Fibroblast of skin of left biceps (primary cell): ENCODE measurements around the gene DIAPH2.

Source experiments
- DNase-seq, 2 experiments: peaks; one replicate each; pipeline ENCODE4 v3.0.0-alpha.2; 2013; ENCODE audit warnings: low read depth in 2 of 2

DIAPH2 gene

DNA sequence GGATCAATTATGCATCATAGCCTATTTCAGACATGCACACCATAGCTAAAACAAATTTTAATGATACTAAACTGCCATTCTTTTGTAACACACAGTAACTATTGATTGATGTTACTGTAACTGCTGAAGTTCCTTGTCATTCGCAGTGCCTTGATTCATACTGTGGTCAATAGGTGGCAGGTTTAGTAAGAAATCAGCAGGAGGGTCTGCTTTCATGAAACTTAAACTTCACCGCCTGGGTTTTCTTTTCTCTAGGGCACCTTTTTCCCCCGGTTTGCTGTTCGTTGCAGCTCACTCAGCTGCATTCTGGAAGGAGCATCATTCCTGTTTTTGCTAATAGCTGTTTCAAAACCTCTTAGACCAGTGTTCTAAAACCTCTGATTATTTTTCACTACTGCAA is 287.2 kb downstream of the DIAPH2 start:
- DNase-seq: no peak

DNA sequence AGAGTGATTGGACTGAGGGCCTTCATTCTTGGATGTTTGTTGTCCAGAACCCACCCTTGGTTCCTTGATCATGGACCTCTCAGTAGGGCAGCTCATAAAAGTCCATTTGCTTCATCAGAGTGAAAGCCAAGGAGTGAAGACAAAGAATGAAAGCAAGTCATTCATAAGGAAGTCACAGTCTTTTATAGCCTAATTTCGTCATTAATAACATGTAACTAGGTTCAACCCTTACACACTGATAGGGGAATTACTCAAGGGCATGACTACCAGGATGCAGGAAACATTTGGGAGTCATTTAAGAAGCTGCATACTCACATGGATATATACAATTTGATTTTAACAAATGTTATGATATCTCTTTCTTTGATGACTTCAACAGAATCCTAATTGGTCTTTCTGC is 294.3 kb downstream of the DIAPH2 start:
- DNase-seq: no peak

DNA sequence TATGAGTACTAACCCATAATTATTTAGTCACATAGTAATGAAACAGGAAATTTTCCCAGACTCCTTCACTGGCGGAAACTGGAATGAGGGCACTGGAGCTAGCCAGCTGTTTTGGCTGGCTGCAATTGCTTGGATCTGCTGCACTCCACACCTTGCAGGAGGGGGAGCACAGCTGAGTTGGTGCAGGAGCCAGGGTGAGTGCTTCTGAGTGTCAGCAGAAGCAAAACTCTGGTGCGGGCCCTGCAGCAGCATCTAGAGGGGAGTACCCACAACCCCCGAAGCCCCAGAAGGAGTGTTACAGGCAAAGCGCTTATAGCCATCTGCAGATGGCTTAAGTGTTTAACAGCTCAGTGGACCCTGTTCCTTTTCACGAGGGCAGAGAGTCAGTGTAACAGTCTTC is 295.1 kb downstream of the DIAPH2 start:
- DNase-seq: no peak

DNA sequence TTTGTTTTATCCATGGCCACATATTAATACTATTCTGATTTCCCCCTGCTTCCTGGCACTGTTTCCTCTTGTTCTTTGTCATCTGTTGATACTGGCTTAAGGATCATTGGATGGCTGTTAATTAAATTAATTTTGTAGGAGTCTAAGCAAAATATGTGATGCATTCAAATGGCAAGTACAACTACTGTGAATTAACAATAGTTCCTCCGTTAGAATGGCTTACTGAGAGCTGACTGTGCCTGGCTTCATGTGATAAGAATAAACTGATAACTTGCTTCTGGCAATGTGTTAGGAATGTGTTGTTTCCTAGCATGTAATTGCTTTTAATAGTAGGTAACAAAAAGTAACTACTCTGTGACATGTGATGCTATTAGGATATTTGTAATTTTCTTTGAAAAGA is 297.5 kb downstream of the DIAPH2 start:
- no peak for DNase-seq

DNA sequence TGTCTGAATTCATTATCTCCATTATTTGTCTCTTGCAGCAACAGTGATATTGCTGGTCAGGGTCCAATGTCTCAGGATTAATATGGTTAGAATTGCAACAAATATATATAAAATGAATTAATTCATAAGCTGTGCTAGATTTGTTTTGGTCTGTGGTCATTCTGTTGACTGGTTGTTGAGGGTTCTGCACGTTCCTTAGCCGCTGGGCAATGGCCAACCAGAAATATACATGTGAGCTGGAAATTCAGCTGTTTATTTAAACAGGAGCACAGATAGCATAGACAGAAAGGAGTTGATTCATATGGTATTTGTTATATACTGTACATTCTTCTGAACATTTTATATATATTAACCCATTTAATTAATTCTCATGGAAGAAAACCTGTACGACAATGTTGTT is 299.9 kb downstream of the DIAPH2 start:
- no peak for DNase-seq

DNA sequence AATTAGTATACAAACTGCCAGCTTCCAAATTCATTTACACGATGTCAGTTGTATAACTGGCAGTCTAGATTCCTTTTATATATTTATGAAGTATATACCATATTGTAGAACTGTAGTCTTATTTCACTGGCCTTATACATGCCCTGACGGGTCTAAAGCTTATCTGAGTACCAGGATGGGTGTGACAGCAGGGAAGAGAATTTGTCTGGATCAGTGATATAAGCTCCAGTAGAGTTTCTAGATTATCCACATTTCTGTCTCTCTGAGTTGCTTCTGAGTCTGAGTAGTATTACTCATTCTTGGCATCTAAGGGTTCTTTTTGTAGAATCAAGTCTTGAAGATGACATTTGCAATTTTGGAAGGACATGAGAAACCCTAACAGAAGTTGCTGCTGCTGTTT is 300.4 kb downstream of the DIAPH2 start:
- no peak for DNase-seq

DNA sequence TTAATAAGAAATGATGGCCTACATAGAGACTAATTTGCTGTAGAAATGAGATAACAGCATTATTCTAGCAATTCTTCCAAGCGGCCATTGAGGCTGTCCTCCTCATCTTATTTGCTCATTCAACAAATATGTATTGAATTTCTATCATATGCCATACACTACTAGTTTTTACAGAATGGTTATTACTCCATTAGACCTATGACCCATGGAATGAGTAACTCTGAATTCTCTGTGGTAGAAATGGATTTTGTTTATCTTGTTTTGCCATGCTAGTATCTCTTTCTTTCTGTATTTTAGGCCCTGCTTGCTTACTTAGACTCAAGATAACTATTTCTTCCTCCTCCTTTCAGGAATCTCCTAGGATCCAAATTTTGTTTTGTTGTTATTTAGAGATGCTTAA is 302.6 kb downstream of the DIAPH2 start:
- peak in 1 of 2 experiments; percentile 4 for DNase-seq

DNA sequence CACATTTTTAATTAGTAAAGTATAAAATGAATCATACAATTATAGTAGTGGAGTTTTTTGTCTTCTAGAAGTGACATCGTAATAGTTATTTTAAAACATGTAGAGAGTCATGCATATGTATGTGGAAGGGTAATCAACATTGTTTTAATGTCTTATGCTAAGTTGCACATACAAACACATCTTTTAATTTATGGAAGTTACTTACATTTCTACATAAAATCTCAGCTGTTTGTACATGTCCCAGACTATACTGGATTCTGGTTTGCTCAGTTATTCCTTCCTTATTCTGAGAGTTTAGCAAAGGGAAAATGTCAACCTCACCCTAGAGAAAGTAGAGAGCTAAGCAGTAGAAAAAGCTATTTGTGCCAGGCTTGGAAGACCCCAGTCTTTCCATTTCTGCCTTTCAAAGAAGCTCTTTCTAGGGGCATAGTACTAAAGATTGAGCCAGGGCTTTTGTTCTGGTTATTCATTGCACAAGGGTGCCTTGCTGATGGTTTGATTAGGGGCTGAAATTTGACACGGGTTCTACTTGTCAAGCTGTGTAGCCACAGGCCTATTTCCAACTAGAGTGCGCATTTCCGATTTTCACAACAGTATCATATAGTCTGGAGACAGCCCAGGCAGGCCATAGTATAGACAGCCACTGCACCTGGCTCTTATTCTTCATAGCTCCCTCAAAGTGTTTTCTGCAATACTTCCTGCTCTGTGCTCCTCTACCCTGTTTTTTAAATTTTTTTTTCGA is 305.4 kb downstream of the DIAPH2 start:
- no peak for DNase-seq

DNA sequence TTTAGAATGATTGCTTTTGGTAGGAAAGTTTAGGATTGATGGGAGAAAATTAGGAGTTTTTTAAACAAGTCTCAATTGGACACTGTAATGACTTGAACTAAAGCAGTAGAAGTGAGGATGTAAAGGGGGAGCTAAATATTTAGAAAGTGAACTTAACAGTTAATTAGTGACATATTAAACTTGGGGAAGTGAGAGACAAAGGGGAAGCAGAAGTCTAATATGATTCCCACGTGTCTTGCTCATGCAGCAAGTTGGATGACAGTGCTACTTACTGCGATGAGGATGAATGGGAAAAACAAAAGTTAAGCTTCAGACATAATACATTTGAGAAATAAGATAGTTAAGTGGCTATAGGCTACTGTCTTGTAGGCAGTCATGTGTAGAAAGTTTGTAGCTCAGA is 309.5 kb downstream of the DIAPH2 start:
- no peak for DNase-seq

DNA sequence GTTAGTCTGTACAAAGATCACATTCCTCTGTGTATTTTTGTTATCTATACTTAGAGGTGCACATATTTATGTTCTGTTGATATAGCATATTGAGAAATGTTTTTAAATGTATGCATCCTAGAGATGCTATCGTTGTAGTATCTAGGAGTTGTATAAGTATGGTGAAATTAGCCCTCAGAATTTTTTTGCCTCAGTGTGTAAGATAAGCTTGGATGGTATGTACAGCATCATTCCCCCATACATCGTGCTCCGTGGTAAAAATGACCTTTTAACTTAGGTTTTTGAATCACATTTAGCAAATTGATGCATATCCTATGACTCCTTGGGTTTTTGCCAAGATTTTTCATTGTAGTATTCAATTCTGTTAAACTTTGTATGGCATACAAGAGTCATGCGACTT is 312.6 kb downstream of the DIAPH2 start:
- no peak for DNase-seq

DNA sequence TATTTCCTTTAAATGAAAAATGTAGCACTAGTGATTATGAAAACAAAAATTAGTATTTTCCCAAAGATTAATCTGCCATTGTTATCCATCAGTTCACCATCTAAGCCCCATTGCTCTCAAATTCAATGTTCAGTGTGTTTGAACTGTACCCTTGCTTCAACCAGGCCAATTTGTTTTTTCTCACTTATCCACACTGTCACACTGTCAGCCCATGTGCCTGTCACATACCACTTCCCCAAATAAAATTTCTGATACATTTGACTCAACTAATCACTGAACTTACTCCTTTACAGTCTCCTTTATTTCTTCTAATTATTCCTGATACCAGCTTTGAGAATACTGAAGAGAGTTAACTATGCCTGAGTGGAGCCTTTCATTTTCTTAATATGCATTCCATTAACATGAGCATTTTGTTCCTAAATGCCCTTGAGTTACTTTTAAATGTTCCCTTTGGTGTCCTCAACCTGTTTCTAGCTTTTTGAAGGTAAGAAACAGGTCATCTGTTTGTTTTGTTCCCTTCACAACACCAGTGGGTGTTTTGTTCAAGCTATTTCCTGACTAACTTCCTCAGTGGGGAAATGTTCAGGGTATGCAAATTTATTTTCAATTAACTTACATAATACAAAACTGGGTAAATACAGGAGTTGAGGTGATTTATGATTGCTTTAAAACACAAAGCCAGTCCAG is 316.2 kb downstream of the DIAPH2 start:
- DNase-seq: no peak

DNA sequence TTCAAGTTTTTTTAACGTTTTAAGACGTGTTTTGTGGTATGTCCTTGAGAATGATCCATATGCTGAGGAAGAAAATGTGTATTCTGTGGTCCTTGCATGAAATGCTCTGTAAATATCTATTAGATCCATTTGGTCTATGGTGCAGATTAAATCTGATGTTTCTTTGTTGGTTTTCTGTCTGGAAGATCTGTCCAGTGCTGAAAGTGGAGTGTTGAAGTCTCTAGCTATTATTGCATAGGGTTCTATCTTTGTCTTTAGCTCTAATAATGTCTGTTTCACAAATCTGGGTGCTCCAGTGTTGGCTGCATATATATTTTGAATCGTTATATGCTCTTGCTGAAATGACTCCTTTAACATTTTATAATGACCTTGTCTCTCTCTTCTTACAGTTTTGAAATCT is 321.5 kb downstream of the DIAPH2 start:
- DNase-seq: no peak

DNA sequence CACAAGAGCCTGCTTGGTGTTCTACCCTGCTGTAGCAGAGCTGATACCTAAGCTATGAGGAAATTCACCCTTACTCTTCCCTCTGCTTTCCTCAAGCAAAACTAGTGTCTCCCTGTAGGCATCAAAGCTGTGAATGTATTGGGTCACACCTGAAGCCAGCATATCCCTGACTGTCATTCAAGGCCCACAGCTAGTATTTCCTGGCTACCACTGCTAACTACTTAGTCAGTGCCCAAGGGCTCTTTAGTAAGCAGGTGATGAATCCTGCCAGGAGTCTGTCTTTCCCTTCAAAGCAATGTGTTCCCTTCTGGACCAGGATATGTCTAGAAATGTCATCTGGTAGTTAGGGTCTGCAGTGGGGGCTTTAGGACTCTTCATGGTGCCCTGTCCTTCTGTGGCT is 324.7 kb downstream of the DIAPH2 start:
- DNase-seq: no peak

DNA sequence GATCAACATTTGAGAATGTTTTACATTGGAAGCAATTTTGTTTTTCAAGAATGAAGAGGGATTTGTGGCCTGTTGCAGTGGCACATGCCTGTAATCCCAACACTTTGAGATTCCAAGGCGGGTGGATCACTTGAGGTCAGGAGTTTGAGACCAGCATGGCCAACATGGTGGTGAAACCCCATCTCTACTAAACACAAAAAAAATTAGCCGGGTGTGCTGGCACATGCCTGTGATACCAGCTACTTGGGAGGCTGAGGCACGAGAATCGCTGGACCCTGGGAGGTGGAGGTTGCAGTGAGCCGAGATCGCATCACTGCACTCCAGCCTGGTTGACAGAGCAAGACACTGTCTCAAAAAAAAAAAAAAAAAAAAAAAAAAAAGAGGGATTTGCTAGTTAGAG is 326.9 kb downstream of the DIAPH2 start:
- DNase-seq: no peak

DNA sequence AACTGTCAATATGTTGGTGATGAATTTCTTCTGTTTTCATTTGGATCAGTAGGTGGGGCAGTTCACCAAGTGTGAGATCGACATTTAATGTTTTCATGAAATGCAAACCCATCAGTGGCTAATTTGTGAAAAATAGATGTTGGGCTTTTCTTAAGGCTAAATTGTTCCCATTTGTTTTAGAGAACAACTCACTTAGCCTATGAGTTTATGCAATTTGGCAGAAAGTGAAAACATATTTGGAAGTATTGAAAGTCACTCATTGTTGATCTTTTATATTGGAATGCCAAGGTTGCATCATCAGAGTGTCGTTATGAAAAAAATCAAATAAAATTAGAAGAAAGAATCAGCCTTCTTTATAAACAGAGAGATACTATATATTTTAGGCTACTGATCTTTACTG is 331.5 kb downstream of the DIAPH2 start:
- DNase-seq: no peak

DNA sequence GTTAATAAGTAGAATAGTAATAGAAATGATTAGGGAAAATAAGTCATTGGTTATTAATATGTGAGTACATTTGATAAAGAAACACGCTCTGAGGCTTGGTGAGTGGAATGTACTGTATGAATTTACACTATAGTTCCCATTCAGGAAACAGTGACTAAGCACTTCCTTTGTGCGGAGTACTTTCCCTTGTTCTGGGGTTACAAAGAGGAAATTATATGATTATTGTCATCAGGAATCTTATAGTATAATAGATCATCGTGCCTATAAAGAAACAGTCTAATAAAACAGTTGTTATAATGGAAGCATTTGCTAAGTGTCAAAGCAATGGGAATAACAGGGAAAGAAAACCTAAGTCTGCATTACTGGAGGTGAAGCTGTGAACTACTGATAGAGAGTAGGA is 337.0 kb downstream of the DIAPH2 start:
- DNase-seq: no peak

DNA sequence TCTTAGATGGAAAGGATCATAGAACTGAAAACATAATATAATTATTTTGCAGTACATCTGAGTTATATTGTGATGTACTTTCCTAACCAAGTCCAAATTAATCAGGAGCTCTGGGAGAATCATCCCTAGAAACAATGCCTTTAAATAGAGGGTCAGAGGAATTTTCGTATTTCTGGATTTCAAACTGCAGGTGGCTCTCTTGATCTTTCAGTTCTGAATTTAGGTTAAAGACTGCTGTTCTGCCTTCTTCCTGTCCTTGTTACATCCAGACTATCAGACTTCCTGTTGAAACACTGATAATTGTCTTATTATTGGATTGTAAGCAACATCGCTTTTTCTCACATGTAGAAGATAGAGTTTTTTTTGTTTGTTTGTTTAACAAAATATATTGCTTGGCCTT is 341.8 kb downstream of the DIAPH2 start:
- DNase-seq: no peak

DNA sequence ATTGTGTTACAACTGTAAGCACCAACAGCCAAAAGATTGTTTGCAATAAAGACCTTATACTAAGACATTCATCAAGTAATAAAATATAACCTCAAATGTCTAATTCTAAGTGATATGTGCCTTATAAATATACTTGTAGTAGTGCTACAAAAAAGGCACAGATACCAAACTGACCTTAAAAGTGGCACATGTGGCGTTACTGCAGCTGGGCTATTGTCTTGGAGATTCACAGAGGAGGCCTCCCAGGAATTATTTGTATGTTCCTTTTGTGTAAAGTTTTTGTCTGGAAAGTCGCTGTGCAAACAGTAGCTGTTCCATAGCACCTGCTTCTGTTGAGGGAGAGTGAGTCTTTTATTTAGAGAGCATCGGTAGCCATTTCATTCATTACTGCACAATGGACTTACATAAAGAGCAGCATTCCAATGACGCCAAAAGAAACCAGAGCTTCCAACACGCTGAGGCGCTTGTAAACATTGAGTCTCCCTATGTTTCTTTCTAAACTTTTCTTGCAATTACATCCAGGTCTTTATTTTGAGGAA is 342.8 kb downstream of the DIAPH2 start:
- no peak for DNase-seq

DNA sequence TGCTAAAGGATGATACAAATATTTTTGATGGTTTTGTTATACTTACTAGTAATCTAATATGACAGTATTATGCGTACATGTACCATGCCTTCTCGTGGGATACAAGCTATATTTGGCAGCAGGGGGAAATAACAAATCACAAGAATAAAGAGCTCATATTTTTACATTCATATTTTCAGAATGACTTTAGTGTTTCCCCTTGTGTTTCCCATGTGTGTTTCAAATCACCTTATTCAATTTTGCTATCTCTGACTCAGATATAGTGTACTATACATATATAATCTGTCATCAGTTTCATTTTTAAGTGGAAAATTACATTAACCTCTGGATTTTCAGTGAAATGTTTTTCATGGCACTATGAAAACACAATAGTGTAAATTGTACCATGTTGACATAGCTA is 345.8 kb downstream of the DIAPH2 start:
- DNase-seq: no peak

DNA sequence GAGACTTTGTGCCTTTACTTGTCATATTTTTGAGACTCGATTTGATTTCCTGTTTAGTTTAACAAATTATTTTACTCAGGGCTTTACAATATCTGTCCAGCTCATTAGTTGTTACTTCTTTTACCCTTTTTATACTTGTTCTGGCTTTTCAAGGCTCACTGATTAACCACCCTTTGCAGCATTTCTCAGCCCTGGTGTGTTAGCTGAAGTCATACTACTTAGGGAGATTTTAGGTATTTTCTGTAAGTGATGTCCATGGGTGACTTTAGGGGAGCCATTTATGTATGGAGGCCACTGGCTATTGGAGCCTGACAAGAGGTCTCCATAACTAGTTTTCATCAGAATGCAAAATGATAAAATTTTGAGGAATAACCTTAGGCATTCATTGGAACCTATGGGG is 346.3 kb downstream of the DIAPH2 start:
- DNase-seq: no peak

DNA sequence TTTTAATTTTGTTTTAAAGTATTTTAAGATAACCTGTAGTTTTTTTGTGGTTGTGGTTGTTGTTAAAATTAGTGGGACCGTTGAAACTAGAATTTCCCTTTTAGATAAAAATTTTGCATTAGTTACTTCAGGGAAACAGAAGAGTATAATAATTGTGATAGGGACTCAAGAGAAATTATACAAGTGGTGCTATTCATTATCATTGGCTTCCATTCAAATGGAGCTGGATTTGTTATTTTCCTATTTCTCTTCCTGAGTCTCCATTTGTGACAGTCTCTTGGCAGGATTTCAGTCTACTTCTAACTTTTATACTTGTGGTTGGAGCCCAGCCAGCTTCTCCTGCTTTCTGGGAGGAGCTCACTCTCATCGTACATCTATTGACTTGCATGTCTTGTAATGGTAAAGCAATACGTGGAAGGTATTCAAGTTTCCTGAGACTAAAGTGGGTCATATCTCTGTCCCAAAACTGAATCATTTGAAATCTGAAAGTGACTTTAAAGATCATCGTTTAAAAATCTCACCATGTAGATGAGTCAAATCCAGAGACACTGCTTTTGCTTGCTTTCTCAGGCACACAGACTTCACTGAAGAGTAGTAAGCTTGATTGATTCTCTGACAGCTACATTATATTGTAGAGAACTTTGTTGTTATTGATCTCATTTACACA is 354.9 kb downstream of the DIAPH2 start:
- DNase-seq: peak; percentile 11 to 15

DNA sequence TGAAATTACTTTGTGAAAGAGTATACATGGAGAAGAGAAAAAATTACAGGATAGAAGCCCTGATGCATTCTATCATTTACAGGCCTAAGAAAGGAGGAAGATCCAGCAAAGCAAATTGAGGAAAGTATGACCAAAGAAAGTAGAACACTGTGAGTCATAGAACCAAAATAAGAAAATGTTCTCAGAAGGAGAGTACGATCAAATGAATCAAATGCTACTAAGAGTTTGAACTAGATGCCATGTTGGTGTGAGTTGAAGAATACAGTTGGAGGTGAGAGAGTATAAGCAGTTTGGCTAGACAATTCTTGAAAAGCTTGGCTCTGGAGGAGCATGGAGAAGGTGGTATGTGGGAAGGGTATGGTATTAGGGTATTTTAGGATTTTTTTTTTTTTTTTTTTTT is 360.8 kb downstream of the DIAPH2 start:
- no peak for DNase-seq

DNA sequence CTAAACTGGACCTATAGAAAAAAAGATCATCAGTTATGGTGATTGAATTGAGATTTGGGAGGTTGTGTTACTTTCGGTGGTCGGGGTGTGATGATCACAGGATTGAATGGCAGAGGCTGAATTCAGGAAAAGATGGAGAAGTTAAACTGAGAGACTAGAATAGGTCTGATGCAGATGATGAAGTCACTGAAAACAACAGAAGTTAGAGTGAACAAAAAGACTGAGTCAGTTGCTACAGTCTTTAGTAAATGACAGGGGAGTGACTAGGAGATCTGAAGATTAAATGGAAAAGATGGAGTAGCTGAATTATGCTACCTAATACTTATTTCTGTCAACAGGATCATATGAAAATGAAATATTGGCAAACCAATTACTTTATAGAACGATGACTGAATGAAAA is 362.2 kb downstream of the DIAPH2 start:
- no peak for DNase-seq
